GM13977 (cell line): ENCODE data around the gene CTDSP2.

ENCODE experiments used
- DNase-seq: peaks from one replicate; pipeline ENCODE4 v3.0.0; 2012; ENCODE audit warnings: low spot score
- CTCF ChIP-seq: IDR thresholded peaks from 2 replicates; pipeline ENCODE4 v1.5.1; 2012; ENCODE audit warnings: mild to moderate bottlenecking, control low read depth; ENCODE audit not compliant: insufficient read depth; ENCODE audit errors: extremely low read depth, missing control alignments
- in situ Hi-C: fragments of 300-500 bp; cut with MboI; formaldehyde crosslinking; loops from one replicate; pipeline ENCODE4 v1.12.0; 2022; ENCODE audit warnings: low sequenced_read_pairs, low pct_unique_long_range_greater_than_20kb, mixed read lengths, inconsistent platforms; ENCODE audit not compliant: unreplicated experiment

Gene CTDSP2

GRCh38 chr12:57806677-57807076, 39.9 kb downstream of the CTDSP2 start:
- no peak for DNase-seq
- no peak for TF ChIP-seq CTCF
- in situ Hi-C loops = no loop called here

GRCh38 chr12:57803319-57803893, 43.1 kb downstream of the CTDSP2 start:
- peak; percentile 41 for DNase-seq
- in situ Hi-C loops = loop anchor here (5.0 kb wide), 1 partner anchor 109 kb away; no protein-coding TSS in a partner anchor
- peak; percentile 69 for TF ChIP-seq CTCF

GRCh38 chr12:57802607-57803006, 43.9 kb downstream of the CTDSP2 start:
- in situ Hi-C loops = loop anchor here (5.0 kb wide), 1 partner anchor 110 kb away; no protein-coding TSS in a partner anchor
- no peak for DNase-seq
- TF ChIP-seq CTCF = no peak

GRCh38 chr12:57800965-57801364, 45.6 kb downstream of the CTDSP2 start:
- no peak for DNase-seq
- in situ Hi-C loops = loop anchor here (5.0 kb wide), 1 partner anchor 111 kb away; no protein-coding TSS in a partner anchor
- TF ChIP-seq CTCF = no peak

- no peak for DNase-seq
- in situ Hi-C loops = no loop called here
- no peak for TF ChIP-seq CTCF
Observed at GRCh38 chr12:57797933-57798332, 48.6 kb downstream of the CTDSP2 start.

GRCh38 chr12:57796996-57797395, 49.5 kb downstream of the CTDSP2 start:
- DNase-seq = no peak
- TF ChIP-seq CTCF = no peak
- in situ Hi-C loops = no loop called here

- no peak for TF ChIP-seq CTCF
- DNase-seq = no peak
- in situ Hi-C loops = no loop called here
Observed at GRCh38 chr12:57795354-57795753, 51.2 kb downstream of the CTDSP2 start.
